H1 (cell line): ENCODE results near the gene NXPH4. TPM values are rescaled to one million over a fixed set of nuclear protein-coding genes. Genes with fewer than 3 reads are reported as not detected.

ENCODE experiments used
- CTCF ChIA-PET: fragments of 300-600 bp; sonication (Branson Sonifier 250); formaldehyde crosslinking; loops from one replicate; lab custom pipeline; 2021; ENCODE audit not compliant: partially characterized antibody; lab: Charles Lee
- POLR2A ChIA-PET: fragments of 300-600 bp; sonication (Branson Sonifier 250); formaldehyde crosslinking; loops from one replicate; lab custom pipeline; 2021; ENCODE audit warnings: inconsistent platforms; ENCODE audit not compliant: partially characterized antibody; lab: Charles Lee
- DNase-seq, 2 experiments: peaks; one replicate each; pipeline versions ENCODE4 v3.0.0 to v3.0.0-alpha.2; 2010 to 2022; ENCODE audit warnings: low spot score in 2 of 2, low read depth in 1 of 2, mixed read lengths in 1 of 2
- FAIRE-seq: peaks from 2 replicates; lab custom pipeline; 2011; peaks lifted over from hg19 to GRCh38; lab: Jason Lieb, UNC
- H2AFZ ChIP-seq: 2 replicates; pipeline ENCODE4 v1.8.1; 2012; ENCODE audit warnings: low read length, inconsistent platforms
- H2AK5ac ChIP-seq: 2 replicates; pipeline ENCODE4 v1.6.1; 2013; ENCODE audit warnings: low read depth, low read length
- H2BK120ac ChIP-seq: replicated peaks from 2 replicates; pipeline ENCODE3; 2013; ENCODE audit warnings: low read depth, low read length, inconsistent platforms
- H2BK12ac ChIP-seq: 2 replicates; pipeline ENCODE4 v1.6.1; 2013; ENCODE audit warnings: low read depth, low read length
- H2BK15ac ChIP-seq: 2 replicates; pipeline ENCODE4 v1.6.1; 2013; ENCODE audit warnings: low read length
- H2BK20ac ChIP-seq: 2 replicates; pipeline ENCODE4 v1.6.1; 2013; ENCODE audit warnings: low read length
- H2BK5ac ChIP-seq: 2 replicates; pipeline ENCODE4 v1.6.1; 2013; ENCODE audit warnings: low read depth, low read length
- H3K14ac ChIP-seq: 2 replicates; pipeline ENCODE4 v1.6.1; 2013; ENCODE audit warnings: inconsistent platforms; ENCODE audit not compliant: insufficient read length
- H3K18ac ChIP-seq: 2 replicates; pipeline ENCODE4 v1.6.1; 2013; ENCODE audit warnings: low read length; ENCODE audit errors: extremely low read depth
- H3K23ac ChIP-seq: 2 replicates; pipeline ENCODE4 v1.6.1; 2013; ENCODE audit warnings: inconsistent platforms; ENCODE audit not compliant: insufficient read length
- H3K23me2 ChIP-seq: 2 replicates; pipeline ENCODE4 v1.6.1; 2013; ENCODE audit warnings: low read depth, low read length
- H3K27ac ChIP-seq: 2 replicates; pipeline ENCODE4 v1.6.1; 2011; ENCODE audit warnings: low read depth, low read length, inconsistent platforms
- H3K27me3 ChIP-seq, 4 experiments: replicated peaks in 1 of 4; 1 replicate in 1 of 4; 2 replicates in 3 of 4; pipeline versions ENCODE4 v1.6.1 to v1.8.1; 2011 to 2013; ENCODE audit warnings: low read length in 3 of 4, mild to moderate bottlenecking in 3 of 4, inconsistent platforms in 2 of 4, mixed read lengths in 2 of 4, moderate library complexity in 1 of 4; ENCODE audit not compliant: control insufficient read depth in 3 of 4, insufficient read depth in 3 of 4; ENCODE audit errors: extremely low read depth in 1 of 4
- H3K36me3 ChIP-seq, 4 experiments: 2 replicates each; pipeline versions ENCODE4 v1.6.1 to v1.8.1; 2011 to 2013; ENCODE audit warnings: mild to moderate bottlenecking in 4 of 4, low read length in 3 of 4, moderate library complexity in 2 of 4, control low read depth in 1 of 4, inconsistent platforms in 1 of 4; ENCODE audit not compliant: insufficient read depth in 4 of 4, control insufficient read depth in 2 of 4
- H3K4ac ChIP-seq: replicated peaks from 2 replicates; pipeline ENCODE3; 2013; ENCODE audit warnings: low read length, low read depth, mixed read lengths, inconsistent platforms; ENCODE audit not compliant: insufficient read length
- H3K4me1 ChIP-seq, 4 experiments: replicated peaks in 1 of 4; 1 replicate in 1 of 4; 2 replicates in 3 of 4; pipeline versions ENCODE4 v1.6.1 to v1.8.1; 2011 to 2013; ENCODE audit warnings: low read length in 3 of 4, inconsistent platforms in 2 of 4, mixed read lengths in 1 of 4; ENCODE audit not compliant: insufficient read depth in 4 of 4, control insufficient read depth in 3 of 4
- H3K4me2 ChIP-seq, 2 experiments: 2 replicates each; pipeline versions ENCODE4 v1.6.1 to v1.8.1; 2011 to 2013; ENCODE audit warnings: low read depth in 2 of 2, low read length in 2 of 2, control low read depth in 1 of 2, inconsistent platforms in 1 of 2, mild to moderate bottlenecking in 1 of 2; ENCODE audit not compliant: insufficient read depth in 1 of 2
- H3K4me3 ChIP-seq, 4 experiments: fragments of 200-600, 300-600 bp in 1 of 4; sonication (generic), shearing (Covaris generic), sonication (Bioruptor Twin) in 1 of 4; 2 replicates each; pipeline versions ENCODE4 v1.5.1 to v1.8.1; 2011 to 2016; ENCODE audit warnings: low read length in 4 of 4, low read depth in 3 of 4, control low read depth in 2 of 4, inconsistent platforms in 2 of 4, mild to moderate bottlenecking in 2 of 4, mixed read lengths in 1 of 4, moderate library complexity in 1 of 4; ENCODE audit not compliant: insufficient read depth in 2 of 4; ENCODE audit errors: extremely low read depth in 1 of 4
- H3K56ac ChIP-seq: replicated peaks from 2 replicates; pipeline ENCODE3; 2013; ENCODE audit warnings: low read depth, mild to moderate bottlenecking, mixed read lengths, low read length, inconsistent platforms; ENCODE audit not compliant: insufficient read length
- H3K79me1 ChIP-seq: 2 replicates; pipeline ENCODE4 v1.6.1; 2013; ENCODE audit warnings: low read depth, low read length, control low read depth
- H3K79me2 ChIP-seq, 2 experiments: 2 replicates each; pipeline versions ENCODE4 v1.6.1 to v1.8.1; 2012 to 2013; ENCODE audit warnings: low read length in 2 of 2, mild to moderate bottlenecking in 2 of 2, inconsistent platforms in 1 of 2; ENCODE audit not compliant: insufficient read depth in 2 of 2, control insufficient read depth in 1 of 2
- H3K9ac ChIP-seq, 4 experiments: replicated peaks in 1 of 4; 1 replicate in 1 of 4; 2 replicates in 3 of 4; pipeline versions ENCODE4 v1.6.1 to v1.8.1; 2011 to 2013; ENCODE audit warnings: low read depth in 3 of 4, low read length in 3 of 4, control low read depth in 2 of 4, mild to moderate bottlenecking in 2 of 4, moderate library complexity in 2 of 4, inconsistent platforms in 1 of 4; ENCODE audit errors: extremely low read depth in 1 of 4
- H3K9me3 ChIP-seq, 2 experiments: 2 replicates each; pipeline versions ENCODE4 v1.6.1 to v1.8.1; 2012 to 2013; ENCODE audit warnings: mild to moderate bottlenecking in 2 of 2, moderate library complexity in 2 of 2, control low read depth in 1 of 2, inconsistent platforms in 1 of 2, low read depth in 1 of 2, low read length in 1 of 2, mixed read lengths in 1 of 2; ENCODE audit not compliant: insufficient read depth in 2 of 2
- H4K20me1 ChIP-seq, 2 experiments: replicated peaks in 1 of 2; 2 replicates each; pipeline versions ENCODE3 to v1.8.1; 2011 to 2013; ENCODE audit warnings: inconsistent platforms in 2 of 2, low read length in 2 of 2, mild to moderate bottlenecking in 1 of 2; ENCODE audit not compliant: insufficient read depth in 2 of 2, control insufficient read depth in 1 of 2
- H4K5ac ChIP-seq: 2 replicates; pipeline ENCODE4 v1.6.1; 2013; ENCODE audit warnings: low read length, low read depth, mixed read lengths, inconsistent platforms; ENCODE audit not compliant: insufficient read length
- H4K8ac ChIP-seq: 2 replicates; pipeline ENCODE4 v1.8.0; 2013; ENCODE audit warnings: mild to moderate bottlenecking, moderate library complexity, low read length, inconsistent platforms; ENCODE audit not compliant: insufficient read depth; ENCODE audit errors: extremely low read depth
- H4K91ac ChIP-seq: replicated peaks from 2 replicates; pipeline ENCODE3; 2013; ENCODE audit warnings: low read length, mixed read lengths, inconsistent platforms; ENCODE audit not compliant: insufficient read length
- BCL11A ChIP-seq, 2 experiments: IDR thresholded peaks; one replicate each; pipeline ENCODE4 v1.6.1; 2011; ENCODE audit warnings: low read depth in 2 of 2, low read length in 2 of 2, mild to moderate bottlenecking in 2 of 2
- CBX5 ChIP-seq: fragments of 300-800, 300-1000 bp; sonication (generic); IDR thresholded peaks from 2 replicates; pipeline ENCODE4 v1.7.1; 2016; ENCODE audit warnings: antibody characterized with exemption, low read length, low read depth
- HDAC2 ChIP-seq, 2 experiments: fragments of 300-600 bp in 1 of 2; sonication (generic) in 1 of 2; IDR thresholded peaks; 2 replicates each; pipeline ENCODE4 v1.6.1; 2011 to 2012; ENCODE audit warnings: low read depth in 2 of 2, low read length in 2 of 2, mild to moderate bottlenecking in 2 of 2, moderate library complexity in 2 of 2, borderline replicate concordance in 1 of 2, inconsistent platforms in 1 of 2
- RFX5 ChIP-seq: IDR thresholded peaks from 2 replicates; pipeline ENCODE4 v1.6.1; 2011; ENCODE audit warnings: low read depth, low read length, improper control_type of control experiment, borderline replicate concordance
- SAP30 ChIP-seq: fragments of 300-600 bp; sonication (generic); IDR thresholded peaks from 2 replicates; pipeline ENCODE4 v1.7.1; 2012; ENCODE audit warnings: low read length, moderate library complexity, mild to moderate bottlenecking, inconsistent platforms; ENCODE audit not compliant: insufficient read depth, insufficient replicate concordance
- ZNF274 ChIP-seq: IDR thresholded peaks from 2 replicates; pipeline ENCODE4 v1.7.0; 2012; ENCODE audit warnings: low read length, borderline replicate concordance; ENCODE audit errors: extremely low read depth
- WGBS, 2 experiments: shearing (Covaris generic) in 1 of 2; methylation state at CpG; one replicate each; pipeline versions ENCODE4 v1.1.6 to v1.1.7; 2013 to 2015; ENCODE audit warnings: low lambda C conversion rate in 2 of 2, mixed read lengths in 2 of 2, inconsistent platforms in 1 of 2, low coverage in 1 of 2, missing lambda C conversion rate in 1 of 2; ENCODE audit not compliant: insufficient replicate concordance in 2 of 2, insufficient coverage in 1 of 2, insufficient read length in 1 of 2; ENCODE audit errors: extremely low coverage in 1 of 2, missing lambda C conversion rate in 1 of 2; 5-methylcytosine and 5-hydroxymethylcytosine counted together
- polyA plus RNA-seq, 7 experiments: library from polyadenylated mRNA; depleted of rRNA in 3 of 7; stranded (reverse) in 5 of 7; unstranded in 2 of 7; fragments of >200 nt in 5 of 7; fragments of 200-250 nt in 2 of 7; gene quantifications; 1 replicate in 5 of 7; 2 replicates in 1 of 7; 4 replicates in 1 of 7; pipeline versions ENCODE4 v1.2.1 to v1.2.3, GENCODE V29; 2011 to 2013; ENCODE audit warnings: missing spikeins in 2 of 7, mixed read lengths in 2 of 7
- total RNA-seq: library from RNA; stranded (reverse); fragmentation: NEBNext Ultra II Directional; extraction: Animal tissue kit (Norgen Biotek cat#: 25700); gene quantifications from 2 replicates; pipeline ENCODE4 v1.2.1, GENCODE V29; 2021
- TF ChIP-seq, protein P1 (sequence below): IDR thresholded peaks from 2 replicates; pipeline ENCODE4 v1.6.1; 2012; ENCODE audit warnings: inconsistent platforms

NXPH4 gene
- total and polyA plus RNA-seq, 2 of the 8 experiments (the other 6 are each of a cell fraction or from before 2014, with no cell fraction given), result 0.92 to 1.7 TPM

DNA sequence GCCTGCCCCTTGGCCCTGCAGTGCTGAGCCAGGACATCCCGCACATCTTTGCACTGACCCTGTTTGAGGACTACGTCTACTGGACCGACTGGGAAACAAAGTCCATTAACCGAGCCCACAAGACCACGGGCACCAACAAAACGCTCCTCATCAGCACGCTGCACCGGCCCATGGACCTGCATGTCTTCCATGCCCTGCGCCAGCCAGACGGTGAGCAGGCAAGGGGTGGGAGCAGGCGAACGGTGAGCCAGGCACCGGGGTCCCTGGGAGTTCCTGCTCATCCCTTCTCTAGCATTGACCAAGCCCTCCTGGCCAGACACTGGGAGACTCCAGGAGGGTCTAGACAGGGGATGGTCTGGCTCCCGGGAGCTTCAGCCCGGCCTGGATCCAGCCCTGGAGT lies 17.4 kb upstream of the NXPH4 start:
- Histone ChIP-seq H3K27ac (no peak overlapping the region), H3K79me2 (no peaks in the 10 kb centered on the region), H4K5ac (no peak overlapping the region), H2BK20ac (no peak overlapping the region), H3K9ac (no peak overlapping the region), H3K36me3 (peaks cover 55 to 99% (median 91%) of the 10 kb centered on the region in 4 experiments), H4K91ac (no peak overlapping the region), H3K23ac (no peak overlapping the region), H3K27me3 (no peaks in the 10 kb centered on the region), H3K23me2 (no peaks in the 10 kb centered on the region; the same call in 1 of the 2 replicates), H2AFZ (no peak overlapping the region), H2BK5ac (no peak overlapping the region), H3K4me3 (no peak overlapping the region), H3K9me3 (no peaks in the 10 kb centered on the region), H3K79me1 (no peaks in the 10 kb centered on the region; the same call in 1 of the 2 replicates), H2BK15ac (no peak overlapping the region), H2BK12ac (no peak overlapping the region), H4K20me1 (peaks cover 8 to 24% of the 10 kb centered on the region in 2 experiments), H3K18ac (no peak overlapping the region), H3K14ac (no peak overlapping the region), H3K4me1 (no peaks in the 10 kb centered on the region), H3K4me2 (no peak overlapping the region), H3K4ac (no peak overlapping the region), H4K8ac (no peak overlapping the region), H3K56ac (no peak overlapping the region), H2BK120ac (no peak overlapping the region), H2AK5ac (no peak overlapping the region)
- ChIA-PET CTCF (interaction anchor here (0.7 to 5.6 kb wide), 4 partner anchors 11 to 49 kb away, joined by 3 to 32 read pairs (median 4); no protein-coding TSS in a partner anchor), POLR2A (interaction anchor here (1.0 to 6.5 kb wide), 8 partner anchors 11 to 60 kb away, joined by 3 to 53 read pairs (median 4); partner anchors contain the start of gene SHMT2)
- no peak for TF ChIP-seq SAP30
- no peak for TF ChIP-seq CBX5
- TF ChIP-seq HDAC2 (IDR thresholded peaks at IDR 0.05; ENCODE audit: borderline replicate concordance in 1 of 2, low read depth in 2 of 2, low read length in 2 of 2), result no peak
- no peak for TF ChIP-seq ZNF274
- TF ChIP-seq BCL11A (IDR thresholded peaks at IDR 0.05; ENCODE audit: low read depth in 2 of 2, low read length in 2 of 2), result no peak
- no peak for TF ChIP-seq RFX5
- TF ChIP-seq, protein P1, sequence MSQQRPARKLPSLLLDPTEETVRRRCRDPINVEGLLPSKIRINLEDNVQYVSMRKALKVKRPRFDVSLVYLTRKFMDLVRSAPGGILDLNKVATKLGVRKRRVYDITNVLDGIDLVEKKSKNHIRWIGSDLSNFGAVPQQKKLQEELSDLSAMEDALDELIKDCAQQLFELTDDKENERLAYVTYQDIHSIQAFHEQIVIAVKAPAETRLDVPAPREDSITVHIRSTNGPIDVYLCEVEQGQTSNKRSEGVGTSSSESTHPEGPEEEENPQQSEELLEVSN, result no peak
- DNase-seq, result no peak
- 98% methylated on average over 13 of the region's 15 CpGs; no CpG with 5 or more reads in 1 of the 2 experiments for WGBS, 2 experiments
- no peak for FAIRE-seq
